K562 (cell line): ENCODE results near the gene SMAP2. TPM values are rescaled to one million over a fixed set of nuclear protein-coding genes. Genes with fewer than 3 reads are reported as not detected.

Source experiments
- HDAC1 ChIP-seq, 2 experiments: fragments of 450-650 bp; IDR thresholded peaks; 2 replicates each; pipeline ENCODE4 v1.6.1; 2016 to 2017; ENCODE audit warnings: inconsistent platforms in 1 of 2, mild to moderate bottlenecking in 1 of 2, moderate library complexity in 1 of 2
- NR2C1 ChIP-seq, 2 experiments: fragments of 450-650 bp; IDR thresholded peaks; 2 replicates each; pipeline ENCODE4 v1.6.1; 2017; ENCODE audit warnings: mild to moderate bottlenecking in 2 of 2, antibody characterized with exemption in 1 of 2, inconsistent platforms in 1 of 2, missing compliant biosample characterization in 1 of 2, missing genetic modification characterization in 1 of 2
- PRDM10 ChIP-seq: fragments of 450-650 bp; IDR thresholded peaks from 2 replicates; pipeline ENCODE4 v1.6.1; 2018; ENCODE audit not compliant: partially characterized antibody
- SMAD4 ChIP-seq: fragments of 250-450 bp; sonication (Bioruptor Pico); conservative IDR thresholded peaks from 2 replicates; pipeline ENCODE4 v1.8.0; 2021; ENCODE audit warnings: inconsistent platforms, mild to moderate bottlenecking, moderate library complexity
- ZNF197 ChIP-seq: fragments of 200-800 bp; sonication (Bioruptor generic); IDR thresholded peaks from 2 replicates; pipeline ENCODE4 v1.6.1; 2016; ENCODE audit warnings: low read depth, missing genetic modification characterization, missing compliant biosample characterization
- polyA plus RNA-seq, 8 experiments: library from polyadenylated mRNA; depleted of rRNA in 4 of 8; stranded (reverse) in 5 of 8; unstranded in 3 of 8; fragments of >200 nt; fragmentation: Nextera tagmentation in 2 of 8; fragmentation: Illumina TruSeq in 1 of 8; extraction: Ambion mirVana in 2 of 8; extraction: Trizol in 1 of 8; gene quantifications; 2 replicates each; pipeline versions ENCODE4 v1.2.1 to v1.2.3, GENCODE V29; 2011 to 2014; ENCODE audit warnings: inconsistent platforms in 1 of 8, missing spikeins in 1 of 8
- total RNA-seq, 7 experiments: library from RNA; depleted of rRNA in 6 of 7; stranded (reverse); fragments of >200 nt in 6 of 7; fragmentation: Illumina TruSeq in 2 of 7; extraction: Trizol in 2 of 7; gene quantifications; 2 replicates each; pipeline versions ENCODE4 v1.2.1 to v1.2.3, GENCODE V29; 2011 to 2021; ENCODE audit warnings: low replicate concordance in 1 of 7

Gene SMAP2
- total and polyA plus RNA-seq, 9 of the 15 experiments (the other 6 are each of a cell fraction or from before 2014, with no cell fraction given): 38.7 to 212 (median 94.1) TPM

GRCh38 chr1:40339420-40340323 lies 33.9 kb upstream of the SMAP2 start (continued):
- TF ChIP-seq PRDM10 (peak; percentile 44), ZNF197 (CRISPR knock-in tag) (no peak), HDAC1 (IDR thresholded peaks at IDR 0.05) (peak in 1 of 2 experiments; percentile 89; a peak in 2 of 4 replicates), SMAD4 (CRISPR knock-in tag) (no peak), NR2C1 (IDR thresholded peaks at IDR 0.05) (no peak), NR2C1 (tag; IDR thresholded peaks at IDR 0.05) (0 out of 2 replicates have a peak, but pooled peaks have one; percentile 20)
